ENCODE results near the gene TTC22.

The TTC22 gene

DNA sequence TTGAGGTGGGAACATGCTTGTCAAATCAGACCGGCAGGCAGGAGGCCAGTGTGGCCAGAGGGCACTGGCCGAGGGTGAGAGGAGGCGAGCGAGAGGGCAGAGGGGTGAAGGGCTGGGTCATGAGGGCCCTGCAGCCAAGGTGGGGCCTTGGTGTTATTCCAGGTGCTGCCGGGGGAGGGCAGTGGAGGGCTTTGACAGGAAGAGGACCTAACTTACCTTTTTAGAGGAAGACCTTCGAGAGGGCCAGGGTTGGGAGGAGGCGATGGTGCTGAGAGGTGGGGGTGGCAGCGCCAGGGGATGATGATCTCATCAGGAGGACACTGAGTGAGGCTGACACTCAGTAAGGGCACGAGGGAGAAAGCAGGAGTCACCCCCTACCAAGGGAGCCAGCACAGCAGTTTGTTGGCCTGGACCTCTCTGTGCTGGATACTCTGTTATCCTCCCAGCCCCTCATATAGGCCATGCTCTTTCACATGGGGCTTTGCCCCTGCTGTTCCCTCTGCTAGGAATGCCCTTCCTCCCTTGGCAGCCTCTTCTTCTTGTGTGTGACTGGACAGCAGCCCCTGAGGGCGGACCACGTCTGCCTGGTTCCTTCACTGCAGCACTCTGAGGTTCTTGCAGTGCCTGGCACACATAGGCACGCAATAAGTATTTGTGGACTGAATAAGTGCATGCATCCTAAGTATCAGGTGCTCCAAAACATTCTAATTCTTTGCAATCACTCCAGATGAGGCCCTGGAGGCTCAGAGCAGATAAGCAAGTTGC, 7.5 kb upstream of the TTC22 start:
- DNase-seq: no peak

DNA sequence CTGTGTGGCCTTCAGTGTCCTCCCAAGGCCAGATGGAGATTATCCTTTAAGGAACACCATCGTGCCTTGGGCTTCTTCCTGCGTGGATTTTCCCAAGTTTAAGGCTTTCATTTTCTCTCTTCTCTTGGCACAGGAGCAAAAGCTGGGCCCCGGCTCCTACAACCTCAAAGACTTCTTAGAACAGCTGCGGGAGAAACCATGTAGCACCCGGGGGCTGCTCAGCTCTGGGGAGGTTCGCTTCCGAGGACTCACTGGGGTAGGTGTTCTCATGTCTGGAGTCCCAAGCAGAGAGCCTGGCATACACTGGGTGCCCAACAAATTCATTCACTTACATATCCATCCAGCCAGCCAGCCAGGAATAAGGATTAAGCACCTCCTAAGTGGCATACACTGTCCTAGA, 6.6 kb upstream of the TTC22 start:
- DNase-seq: no peak

DNA sequence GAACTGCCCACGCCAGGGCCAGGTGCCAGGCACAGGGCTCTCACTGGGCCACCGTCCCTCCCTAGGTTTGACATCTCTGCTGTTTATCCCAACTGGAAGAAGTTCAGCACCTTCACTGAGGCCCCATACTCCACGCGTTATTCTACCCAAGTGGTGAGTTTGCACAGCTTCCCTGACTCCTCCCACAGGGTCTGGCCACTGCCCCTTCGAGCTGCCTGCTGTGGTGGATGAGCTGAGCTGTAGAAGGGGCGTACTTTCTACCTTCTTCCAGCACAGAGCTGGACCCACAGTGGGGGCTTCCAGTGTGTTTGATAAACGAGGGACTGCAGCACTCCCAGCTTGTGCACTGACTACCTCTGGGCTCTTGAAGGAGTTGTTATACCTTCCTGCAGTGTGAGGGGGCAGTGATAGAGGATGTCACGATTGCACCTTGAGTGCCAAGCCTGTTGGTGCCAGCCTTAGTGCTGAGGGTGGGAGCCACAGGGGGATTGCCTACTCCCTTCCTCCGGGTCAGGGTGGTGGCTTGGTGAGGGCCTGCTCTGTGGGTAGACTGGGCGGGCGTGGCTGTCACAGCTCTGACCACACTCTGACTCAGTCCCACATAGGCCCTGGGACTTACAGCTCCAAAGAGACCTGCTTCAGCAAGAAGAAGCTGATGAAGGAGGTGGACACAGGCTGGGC, 5.9 kb upstream of the TTC22 start:
- DNase-seq: no peak

DNA sequence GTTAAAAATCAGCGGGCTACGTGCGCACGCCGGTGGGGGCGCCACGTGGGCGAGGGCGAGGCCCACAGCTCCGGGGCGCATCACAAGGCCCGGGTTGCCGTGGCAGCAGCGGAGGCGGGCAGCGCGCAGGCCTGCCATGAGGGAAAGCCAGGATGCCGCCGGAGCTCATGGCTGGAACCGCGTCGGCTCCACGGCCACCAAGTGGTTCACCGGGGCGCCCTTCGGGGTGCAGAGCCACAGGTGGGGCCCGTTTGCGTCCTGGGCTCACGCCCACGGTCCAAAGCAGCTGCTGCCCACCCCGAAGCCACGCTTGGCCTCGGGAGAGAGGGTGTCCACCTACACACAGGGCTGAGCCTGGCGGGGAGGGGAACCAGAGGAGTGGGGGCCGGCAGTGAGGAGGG, 4.9 kb upstream of the TTC22 start:
- DNase-seq: peak in 11 of 56 donors; percentile 9 to 39 (median 32)

DNA sequence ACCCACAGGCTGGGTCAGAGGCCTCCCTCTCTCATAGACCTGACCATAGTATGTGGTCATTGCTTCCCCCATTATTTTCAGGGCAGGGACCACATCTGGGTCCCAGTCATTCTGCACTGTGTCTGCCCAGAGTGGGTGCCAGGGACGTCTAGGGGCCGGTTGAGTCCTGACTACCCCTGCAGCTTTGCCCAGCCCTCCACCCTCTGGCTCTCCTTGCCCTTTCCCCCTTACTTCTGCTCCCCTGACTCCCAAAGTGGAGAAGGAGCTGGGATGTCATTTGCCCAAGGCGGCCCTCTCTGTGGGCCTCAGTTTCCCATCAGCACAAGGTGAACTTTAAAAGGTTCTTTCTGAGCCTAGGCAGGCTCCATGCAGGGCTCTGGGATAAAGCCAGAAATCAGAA, 4.3 kb upstream of the TTC22 start:
- no peak for DNase-seq

DNA sequence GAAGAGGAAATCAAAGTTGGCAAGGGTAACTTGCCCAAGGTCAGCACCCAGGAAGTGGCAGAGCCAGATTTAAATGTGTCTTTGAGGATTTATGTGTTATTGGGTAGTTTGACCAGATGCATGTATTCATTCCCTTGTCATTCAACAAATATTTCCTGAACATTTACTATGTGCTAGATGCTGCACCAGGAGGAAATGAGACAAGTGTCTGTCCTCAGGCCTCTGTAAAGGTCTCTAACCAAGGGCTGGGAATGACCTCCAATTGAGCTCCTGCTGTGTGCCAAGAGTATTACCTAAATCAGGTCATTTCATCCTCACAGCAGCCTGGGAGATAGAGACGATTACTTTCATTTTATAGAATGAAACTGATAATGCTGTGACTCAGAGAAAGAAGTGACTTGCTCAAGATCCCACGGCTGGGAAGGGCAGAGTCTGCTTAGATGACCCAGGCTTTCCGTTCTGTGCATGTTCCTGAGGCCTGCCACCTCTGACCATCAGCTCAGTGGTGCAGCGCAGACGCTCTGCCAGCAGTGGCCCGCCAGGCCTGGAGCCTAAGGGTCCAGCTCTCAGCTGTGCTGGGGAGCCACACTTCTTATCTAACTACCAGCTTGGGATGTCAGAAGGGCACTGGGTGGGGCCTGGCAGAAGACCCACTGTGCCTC, 3.5 kb upstream of the TTC22 start:
- no peak for DNase-seq

DNA sequence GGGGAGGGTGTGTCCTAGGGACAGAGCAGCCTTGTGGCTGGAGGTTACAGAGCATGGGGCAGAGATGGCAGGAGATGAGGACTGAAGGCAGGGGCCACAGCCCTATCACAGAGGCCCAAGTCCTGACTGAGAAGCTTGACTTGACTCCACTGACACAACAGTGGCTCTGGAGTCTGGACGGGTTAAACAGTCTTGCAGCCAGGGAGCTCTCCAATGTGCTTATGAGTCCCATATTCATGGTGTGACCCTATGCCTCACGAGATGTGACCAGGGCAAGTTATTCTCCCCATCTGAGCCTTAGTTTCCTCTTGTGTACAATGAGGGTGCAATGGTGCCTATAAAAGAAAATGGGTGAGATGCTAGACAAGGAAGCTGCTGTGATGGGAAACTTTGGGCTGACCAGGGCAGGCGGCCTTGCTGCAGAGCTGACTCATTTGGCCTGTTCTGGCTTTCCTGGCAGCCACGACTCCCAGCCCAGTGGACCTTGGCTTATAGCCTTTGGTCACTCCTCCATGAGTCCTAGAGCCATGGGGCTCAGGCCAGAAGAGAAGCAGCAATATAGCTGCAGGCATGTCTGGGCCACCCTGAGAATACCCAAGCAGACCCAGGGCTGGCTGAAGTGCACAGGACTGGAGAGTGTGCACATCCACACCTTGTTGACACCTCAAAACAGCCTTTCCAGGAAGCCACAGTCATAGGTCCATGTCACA, 2.8 kb upstream of the TTC22 start:
- no peak for DNase-seq

DNA sequence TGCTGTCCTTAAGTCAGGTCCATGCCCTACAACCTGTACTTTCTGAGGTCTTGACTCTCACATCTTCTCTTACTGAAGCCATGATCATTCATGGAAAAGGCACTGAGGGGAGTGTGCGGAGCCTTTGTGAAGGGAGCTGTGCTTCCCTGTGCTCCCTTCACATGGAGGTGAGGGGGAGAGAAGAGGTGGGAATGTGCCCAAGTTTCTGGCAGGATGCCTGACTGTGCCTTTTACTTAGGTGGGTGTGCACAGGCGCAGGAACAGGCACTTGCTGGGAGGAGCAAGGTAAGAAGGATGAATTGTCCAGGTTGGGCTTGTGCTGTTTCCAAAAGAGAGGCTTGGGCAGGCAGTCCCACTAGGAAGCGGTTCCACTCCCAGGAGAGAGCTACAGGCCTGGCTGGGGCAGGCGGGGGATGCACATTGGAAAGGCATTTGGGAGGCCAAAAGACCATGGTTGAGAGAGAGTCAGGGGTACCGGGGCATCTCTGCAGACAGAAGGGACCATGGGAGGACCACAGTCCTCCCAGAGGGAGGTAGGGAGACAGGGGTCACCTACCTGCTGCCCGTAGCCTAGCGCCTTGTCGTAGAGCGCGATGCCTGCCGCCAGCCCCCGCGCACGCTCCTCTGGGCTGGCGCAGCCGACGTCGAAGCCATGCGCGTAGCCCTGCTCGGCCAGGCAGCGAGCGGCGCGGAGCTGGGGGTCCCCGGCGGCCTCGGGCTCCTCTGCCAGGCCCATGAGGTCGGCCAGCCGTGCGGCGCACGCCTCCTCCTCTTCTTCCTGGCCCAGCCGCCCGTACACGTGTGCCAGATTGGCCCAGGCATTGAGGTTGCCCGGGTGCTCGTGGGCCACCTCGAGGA, 853 bp downstream of the TTC22 start:
- DNase-seq: peak in 30 of 56 donors; percentile 12 to 83 (median 51)

DNA sequence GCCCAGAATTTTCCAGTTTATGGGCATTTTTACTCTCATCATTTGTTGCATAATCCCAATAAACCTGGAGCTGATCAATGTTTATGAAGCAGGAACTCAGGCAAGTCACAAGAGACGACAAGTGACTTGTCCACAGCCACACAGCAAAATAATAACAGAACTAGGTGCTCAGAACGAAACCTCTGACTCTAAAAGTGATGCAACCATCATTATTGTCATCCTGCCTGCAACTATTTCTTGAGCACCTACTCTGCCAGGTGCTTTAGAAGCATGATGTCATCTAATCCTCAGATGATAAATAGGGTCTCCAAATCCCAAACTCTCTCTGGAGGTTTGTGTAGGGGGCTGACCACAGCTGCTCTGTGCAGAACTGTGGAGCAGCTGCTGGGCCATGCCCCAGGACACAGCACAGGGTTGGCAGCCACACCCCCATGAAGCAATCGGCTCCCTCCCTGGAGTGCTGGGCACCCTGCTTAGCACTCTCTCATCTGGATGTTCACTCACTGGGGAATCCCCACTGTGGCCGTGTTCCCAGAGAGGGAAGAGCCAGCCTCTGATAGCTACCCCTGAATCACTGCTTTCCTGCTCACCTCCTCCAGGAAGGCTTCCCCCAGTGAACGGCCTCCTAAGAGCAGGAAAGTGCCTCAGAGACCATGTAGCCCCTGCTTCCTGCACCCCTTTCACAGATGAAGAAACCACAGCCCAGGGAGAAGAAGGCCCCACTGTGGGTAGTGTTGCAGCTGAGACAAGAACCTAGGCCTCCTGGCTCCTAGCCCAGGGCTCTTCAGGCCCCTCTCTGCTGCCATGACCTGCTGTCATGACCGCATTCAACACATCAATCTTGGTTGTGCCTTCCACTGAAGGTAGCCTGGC, 2.1 kb downstream of the TTC22 start:
- DNase-seq: no peak

DNA sequence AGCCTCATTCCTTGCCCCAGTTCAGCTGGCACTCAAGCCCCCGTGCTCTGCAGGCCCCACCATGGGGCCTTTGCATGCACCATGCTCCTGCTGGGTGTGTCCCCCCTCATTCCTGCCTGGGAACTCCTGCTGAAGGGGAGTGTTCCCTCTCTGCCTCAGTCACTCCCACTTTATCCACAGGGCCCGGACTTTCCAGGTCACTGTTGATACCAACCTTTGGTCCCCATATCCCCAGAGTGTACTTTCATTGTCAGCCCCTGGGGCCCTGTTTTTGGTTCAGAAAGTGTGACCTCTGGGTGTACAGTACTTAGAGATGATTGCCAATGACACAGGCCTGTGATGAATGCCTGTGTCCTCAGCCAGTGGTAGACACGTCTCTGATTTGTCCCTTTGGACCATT, 2.9 kb downstream of the TTC22 start:
- no peak for DNase-seq

DNA sequence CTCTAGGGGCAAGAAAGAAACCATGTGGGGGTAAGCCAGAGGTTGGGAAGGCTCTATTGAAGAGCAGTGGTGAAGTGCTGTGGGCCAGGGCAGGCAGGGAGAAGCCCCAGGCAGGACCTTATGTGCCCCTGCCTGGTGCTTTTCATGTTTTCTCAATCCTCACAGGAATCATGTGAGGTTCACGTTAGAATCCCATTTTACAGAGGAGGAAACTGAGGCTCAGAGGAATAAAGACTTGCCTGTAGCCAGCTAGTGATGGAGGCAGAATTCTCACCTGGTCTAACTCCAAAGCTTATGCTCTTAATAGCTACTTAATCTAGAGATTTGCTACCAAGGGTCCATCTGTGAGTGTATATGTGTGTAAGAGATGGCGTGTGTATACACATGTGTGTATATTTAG, 4.2 kb downstream of the TTC22 start:
- DNase-seq: no peak

DNA sequence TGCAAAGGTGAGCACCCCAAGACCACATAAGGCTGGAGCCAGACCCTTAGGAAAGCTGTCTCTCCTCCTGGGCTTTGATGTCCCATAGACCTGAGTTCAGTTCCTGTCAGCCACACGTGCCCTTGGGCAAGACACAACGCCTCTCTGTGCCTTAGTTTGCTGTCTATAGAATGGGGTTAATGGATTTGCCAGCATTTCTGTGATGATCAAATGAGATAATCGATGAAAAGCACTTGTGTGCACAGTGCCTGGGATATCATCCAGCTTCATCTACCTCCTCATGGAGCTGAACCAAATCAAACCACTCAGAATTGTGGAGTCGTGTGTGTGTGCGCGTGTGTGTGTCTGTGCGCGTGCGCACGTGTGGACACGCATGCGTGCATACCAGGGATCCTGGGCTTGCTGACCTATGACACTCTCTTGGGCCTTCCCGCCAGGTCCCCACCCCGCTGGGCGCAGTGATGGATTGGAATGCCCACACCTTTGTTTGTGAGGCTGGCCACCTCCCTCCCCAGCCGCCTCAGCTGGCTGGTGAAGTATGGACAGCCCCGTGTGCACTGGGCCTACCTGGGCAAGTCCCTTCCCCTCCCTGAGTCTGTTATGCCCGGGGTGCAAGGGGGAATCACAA, 5.2 kb downstream of the TTC22 start:
- DNase-seq: no peak

DNA sequence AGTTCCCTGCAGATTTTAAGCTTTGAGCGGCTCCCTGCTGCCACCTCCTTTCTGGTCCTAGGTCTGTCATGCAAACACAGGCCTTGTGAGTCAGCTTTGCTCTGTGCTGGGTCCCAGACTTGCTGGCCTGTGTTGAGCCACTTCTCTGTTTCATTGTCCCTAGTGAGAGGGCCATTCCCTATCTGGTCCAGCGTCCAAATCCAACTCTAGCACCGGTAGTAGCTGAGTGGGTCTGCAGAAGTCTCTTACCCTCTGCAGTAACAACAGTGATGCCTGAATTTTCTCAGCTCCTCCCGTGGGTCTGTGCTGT, 5.8 kb downstream of the TTC22 start:
- peak in 6 of 56 donors; percentile 13 to 51 (median 30) for DNase-seq

DNA sequence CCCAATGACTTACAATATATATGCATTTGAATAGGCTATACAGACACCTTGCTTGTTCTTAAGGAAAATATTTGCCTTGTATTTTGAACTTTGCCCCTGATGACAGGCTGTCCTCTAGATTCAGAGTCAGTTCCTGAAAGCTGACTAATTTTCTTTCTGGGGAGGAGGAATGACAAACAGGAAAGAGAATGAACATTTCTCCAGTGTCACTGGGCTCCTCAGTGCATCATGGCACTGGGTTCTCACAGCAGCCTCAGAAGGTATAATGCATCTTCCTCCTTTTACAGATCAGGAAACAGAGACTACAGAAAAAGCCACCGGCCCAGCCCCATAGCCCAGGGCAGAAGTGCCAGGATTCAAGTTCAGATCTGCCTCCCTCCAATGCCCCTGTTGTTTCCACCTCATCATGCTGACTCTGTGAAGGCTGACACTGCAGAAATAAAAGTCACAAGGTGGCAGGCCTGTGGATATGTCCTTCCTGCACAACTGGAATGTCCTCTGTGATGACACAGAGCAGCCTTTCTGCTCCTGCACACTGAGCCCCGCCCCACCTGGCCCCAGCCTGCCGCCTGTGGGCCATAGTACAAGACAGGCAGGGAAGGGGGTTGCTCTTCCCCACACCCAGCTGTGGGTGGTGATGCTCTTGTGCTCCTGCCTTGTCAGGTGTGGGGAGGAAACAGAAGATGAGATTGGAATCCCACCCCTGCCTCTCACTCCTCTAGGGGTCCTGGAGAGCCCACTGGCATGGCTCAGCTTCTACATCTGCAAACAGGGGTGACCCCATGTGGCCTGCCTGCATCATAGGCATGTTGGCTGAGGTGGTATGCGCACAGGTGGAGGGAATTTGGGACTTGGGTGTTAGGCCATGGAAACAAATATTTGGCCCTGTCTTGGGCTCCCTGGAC, 6.4 kb downstream of the TTC22 start:
- peak in 13 of 56 donors; percentile 8 to 51 (median 27) for DNase-seq

DNA sequence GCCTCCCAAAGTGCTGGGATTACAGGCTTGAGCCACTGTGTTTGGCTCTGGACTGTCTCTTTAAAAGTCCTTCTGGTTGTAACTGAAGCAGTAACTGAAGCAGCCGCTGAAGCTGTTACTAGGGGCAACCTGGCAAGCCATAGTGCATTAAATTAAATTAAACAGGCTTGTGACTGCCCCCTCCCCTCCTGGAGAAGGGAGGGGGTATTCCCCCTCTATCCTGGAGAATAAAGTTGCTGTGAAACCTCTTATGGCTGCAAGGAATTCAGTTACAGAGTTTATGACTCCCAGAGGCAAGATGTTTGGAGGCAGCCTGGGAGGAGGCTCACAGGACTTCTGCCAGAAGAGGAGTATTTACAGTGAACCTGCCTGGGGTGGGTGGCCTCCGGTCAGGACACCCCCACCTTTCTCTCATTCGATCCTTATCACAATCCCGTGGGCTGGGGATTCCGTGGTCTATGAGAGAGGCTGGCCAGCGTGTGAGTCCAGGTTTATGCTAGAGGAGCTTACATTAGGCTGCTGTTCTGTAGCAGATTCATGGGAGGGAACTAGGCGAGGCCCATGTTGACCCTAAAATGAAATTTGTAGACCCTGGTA, 8.3 kb downstream of the TTC22 start:
- DNase-seq: peak in 16 of 56 donors; percentile 10 to 63 (median 30)

DNA sequence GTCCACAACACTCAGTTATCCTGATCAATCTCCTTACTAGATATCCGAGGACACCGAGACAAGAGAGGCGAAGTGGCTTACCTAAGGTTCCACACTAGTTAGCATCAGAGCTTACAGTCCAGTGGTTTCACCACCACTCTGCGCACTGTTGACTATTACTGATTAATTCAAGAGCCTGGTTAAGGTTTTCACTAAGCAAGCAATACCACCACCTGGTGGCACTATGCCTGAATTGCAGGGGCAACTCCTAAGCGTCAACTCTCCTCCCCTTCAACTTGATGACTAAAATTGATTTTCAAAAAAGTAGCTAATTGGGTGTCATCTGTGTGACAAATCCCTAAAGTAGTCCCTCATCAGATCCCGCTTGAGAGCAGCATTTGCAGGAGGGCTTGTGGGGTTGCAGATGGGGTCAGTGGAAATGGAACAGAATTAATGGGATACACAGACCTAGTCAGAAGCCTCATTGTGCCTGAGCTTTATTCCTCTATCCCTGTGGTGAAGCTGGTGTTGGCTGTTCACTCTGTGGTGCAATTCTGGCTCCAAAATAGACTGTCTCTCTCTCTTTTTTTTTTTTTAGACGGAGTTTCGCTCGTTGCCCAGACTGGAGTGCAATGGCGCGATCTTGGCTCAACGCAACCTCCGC, 9.1 kb downstream of the TTC22 start:
- no peak for DNase-seq

DNA sequence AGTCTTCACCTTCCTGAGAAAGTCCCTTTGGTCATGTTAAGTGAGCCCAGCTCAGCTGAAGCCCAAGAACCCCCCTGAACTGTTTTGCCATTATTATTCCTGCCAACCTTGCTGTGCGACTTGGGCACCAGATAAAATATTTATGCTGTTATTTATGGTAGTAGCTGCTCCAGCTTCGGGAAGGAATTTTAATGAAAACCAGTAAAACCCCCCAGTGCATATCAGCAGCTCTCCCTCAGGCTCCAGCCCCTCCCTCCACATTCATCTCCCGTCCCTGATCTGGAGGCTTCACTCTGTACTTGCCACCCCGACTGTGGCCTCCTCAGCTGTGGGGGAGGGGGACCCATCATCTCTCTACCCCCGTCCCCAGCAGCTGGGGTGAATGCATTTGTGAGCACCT, 12.7 kb downstream of the TTC22 start:
- no peak for DNase-seq

DNA sequence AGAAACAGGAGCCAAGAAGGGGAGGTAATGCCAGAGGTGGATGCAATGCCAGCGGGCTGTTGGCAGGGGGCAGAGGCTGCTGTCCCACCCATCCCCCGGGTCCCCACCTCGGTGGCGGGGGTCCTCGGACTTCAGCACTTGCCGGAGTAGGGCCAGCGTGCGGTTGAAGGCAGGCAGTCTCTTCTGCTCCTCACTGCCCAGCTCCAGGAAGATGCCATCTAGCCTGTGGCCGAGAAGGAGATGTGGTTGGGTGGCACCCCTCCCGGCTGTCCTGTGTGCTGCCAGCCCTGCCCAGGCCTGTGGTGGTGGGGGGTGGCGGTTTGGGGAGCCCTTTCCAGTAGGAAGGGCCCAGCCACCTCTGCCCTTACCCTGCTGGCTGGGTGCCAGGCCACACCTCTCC, 13.5 kb downstream of the TTC22 start:
- DNase-seq: no peak
